ENCODE data around the gene CYFIP2.

The CYFIP2 gene

DNA sequence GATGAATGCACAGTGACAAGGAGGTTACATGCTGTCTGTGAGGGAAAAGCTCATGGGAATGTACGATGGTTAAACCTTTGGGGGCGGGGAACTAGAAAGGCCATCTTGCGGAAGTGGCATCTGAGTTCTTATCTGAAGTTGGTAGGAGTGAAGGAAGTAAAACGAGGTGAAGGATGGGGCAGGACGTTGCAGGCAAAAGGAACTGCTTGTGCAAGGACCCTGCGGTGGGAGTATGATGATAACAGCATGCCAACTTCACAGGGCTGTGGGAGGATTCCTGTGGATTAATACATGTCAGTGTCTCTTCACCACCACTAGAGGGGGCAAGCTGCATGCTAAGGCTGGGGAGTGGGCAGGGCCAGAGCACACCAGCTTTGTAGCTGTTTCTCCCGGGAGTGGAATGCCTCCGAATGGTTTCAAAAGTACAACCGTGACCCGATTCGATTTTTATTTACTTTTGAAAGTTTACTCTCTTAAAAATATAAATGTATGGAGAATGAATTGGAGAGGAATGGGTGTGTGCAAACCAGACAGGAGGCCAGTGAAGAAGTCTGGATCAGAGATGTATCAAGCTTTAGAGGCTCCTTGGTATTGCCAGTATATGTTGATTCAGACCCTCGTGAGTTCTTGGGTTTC lies 62.5 kb downstream of the CYFIP2 start:
- peak; percentile 56 for DNase-seq

DNA sequence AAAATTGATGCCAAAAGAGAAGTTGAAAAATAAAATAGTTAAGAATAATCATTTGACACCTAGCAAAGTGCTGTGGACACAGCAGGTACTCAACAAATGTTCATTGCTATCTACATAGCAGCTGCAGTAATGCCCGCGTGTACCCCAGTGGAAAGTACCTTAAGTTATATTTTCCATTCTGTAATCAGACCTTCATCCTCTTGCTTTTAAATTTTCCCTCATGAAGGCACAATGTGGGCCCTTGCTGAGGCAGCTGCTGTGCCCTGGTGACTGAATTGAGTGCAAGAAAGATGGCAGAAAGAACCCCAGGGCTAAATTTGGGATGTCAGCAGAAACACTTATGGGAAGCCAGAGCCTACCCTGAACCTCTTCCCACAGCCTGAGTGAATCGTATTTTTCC lies 65.9 kb downstream of the CYFIP2 start:
- DNase-seq = no peak

- no peak for DNase-seq
Observed at GRCh38 chr5:157335534-157336422, 69.9 kb downstream of the CYFIP2 start.

- DNase-seq = no peak
Observed at GRCh38 chr5:157336423-157336744, 70.5 kb downstream of the CYFIP2 start.

DNA sequence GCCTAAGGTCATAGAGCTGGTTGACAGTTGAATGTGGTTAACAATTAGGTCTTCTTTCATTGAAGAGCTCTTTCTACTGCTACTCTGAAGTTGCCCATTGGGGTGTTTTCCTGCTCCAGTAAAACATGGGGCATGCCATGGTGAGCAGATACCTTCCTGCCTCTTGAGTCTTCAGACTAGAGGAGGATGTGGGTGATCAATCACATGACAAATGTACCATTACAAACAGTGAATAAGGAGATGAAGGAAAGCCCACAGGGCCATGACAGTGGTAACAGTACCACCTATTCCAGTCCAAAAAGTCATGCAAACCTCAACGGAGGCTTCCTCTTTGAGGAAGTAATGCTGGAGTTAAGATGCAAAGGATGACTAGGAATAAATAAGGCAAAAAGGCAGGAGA lies 73.5 kb downstream of the CYFIP2 start:
- no peak for DNase-seq

DNA sequence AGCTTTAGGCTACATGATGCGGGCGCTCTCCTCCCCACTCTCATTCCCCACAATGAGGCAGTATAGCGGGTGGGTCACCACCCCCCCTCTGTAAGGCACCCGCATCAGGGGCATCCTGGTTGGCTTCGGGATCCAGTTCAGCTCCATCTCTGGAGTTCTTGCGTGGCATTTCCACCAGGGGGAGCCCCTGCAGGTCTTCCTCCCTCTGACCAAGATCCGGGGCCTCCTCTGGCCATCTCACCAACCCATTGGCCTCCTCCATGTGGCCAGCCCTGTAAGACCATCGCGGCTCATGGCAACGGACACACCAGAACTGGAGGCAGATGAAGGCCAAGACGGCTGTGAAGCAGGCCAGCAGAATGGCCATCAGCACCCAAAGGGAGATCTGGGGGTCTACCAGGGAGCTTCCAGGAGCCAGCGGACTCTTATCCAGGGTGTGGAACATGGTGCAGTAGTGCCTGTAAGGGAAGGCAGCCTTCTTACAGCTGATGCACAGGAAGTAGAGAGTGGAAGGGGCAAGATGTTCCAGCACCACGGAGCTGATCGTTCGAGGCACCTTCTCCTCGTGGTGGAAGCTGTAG lies 77.0 kb downstream of the CYFIP2 start:
- DNase-seq = peak; percentile 48

- DNase-seq = no peak
Observed at GRCh38 chr5:157343842-157344790, 78.2 kb downstream of the CYFIP2 start.

DNA sequence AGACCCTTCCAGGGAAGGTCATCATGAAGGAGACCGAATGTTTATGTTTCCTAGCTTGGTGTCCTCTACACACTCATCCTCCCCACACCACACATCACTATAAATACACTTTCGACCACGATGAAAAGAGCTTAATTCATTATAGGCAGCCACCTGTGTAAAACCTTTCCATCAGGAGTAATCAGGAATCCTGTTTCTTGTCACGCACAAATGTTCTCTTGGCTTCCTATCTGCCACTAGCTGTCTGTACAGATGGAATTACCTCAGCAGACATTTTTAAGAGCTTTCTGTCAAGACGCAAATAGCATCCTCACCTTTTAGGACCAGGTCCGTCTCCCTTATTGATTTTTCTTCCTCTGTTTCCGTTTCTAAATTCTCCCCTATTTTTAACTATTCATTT lies 79.1 kb downstream of the CYFIP2 start:
- no peak for DNase-seq

GRCh38 chr5:157345485-157345884 lies 79.6 kb downstream of the CYFIP2 start:
- no peak for DNase-seq

GRCh38 chr5:157347301-157348048 lies 81.6 kb downstream of the CYFIP2 start:
- DNase-seq = no peak

GRCh38 chr5:157348049-157348400 lies 82.1 kb downstream of the CYFIP2 start:
- no peak for DNase-seq

- DNase-seq = no peak
Observed at GRCh38 chr5:157350939-157351801, 85.2 kb downstream of the CYFIP2 start.

DNA sequence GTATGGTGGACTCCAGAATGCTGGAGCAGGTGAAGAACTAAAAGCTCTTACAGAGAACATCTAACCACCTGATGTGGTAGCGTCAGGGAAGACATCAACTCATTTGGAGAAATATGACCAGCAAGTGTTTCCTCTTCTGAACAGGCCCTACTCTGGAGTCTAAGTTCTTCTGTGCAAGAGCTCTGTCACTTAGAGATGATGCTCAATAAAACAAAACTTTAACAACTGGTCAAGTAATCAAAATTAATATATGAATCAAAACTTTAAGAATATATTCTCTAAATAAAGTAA lies 85.8 kb downstream of the CYFIP2 start:
- no peak for DNase-seq

DNA sequence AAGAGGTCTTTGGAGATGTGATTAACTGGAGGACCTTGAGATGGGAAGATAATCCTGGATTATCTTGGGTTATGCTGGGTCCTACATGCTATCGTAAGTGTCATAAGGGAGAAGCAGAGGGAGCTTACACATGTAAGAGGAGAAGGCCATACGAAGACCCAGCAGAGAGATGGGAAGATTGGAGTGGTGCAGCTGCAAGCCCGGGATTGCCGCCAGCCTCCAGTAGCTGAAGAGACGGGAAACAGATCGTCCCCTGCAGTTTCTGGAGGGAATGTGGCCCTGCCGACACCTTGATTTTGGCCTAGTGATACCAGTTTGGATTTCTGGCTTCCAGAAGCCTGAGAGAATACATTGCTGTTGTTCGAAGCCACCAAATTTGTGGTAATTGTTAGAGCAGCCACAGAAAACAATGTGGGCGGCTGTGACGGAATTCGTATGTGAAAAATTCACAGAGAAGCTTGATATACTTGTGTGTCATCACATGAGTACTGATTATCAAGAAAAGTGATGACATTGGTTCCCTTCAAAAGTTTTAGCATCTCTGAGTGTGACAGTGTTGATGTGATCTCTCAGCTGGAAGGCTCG lies 86.9 kb downstream of the CYFIP2 start:
- no peak for DNase-seq

GRCh38 chr5:157354800-157355199 lies 88.9 kb downstream of the CYFIP2 start:
- DNase-seq = no peak

GRCh38 chr5:157356576-157356975 lies 90.7 kb downstream of the CYFIP2 start:
- DNase-seq = no peak

GRCh38 chr5:157357823-157358222 lies 91.9 kb downstream of the CYFIP2 start:
- DNase-seq = no peak

DNA sequence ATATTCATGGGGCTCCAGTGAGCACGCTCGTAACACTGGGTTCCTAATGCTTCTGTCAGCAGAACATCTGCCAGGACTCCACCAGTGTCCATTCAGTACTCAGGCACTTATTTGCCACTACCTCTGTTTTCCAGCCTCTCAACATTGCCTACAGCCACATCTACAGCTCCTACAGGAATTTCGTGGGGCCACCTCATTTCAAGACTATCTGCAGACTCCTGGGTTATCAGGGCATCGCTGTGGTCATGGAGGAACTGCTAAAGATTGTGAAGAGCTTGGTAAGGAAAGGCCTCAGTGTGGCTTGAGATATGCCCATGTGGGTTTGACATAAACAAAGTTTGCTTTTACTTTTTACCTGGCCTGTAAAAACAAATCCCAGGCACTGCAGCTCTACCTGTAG lies 92.9 kb downstream of the CYFIP2 start:
- no peak for DNase-seq

- no peak for DNase-seq
Observed at GRCh38 chr5:157359356-157360055, 93.6 kb downstream of the CYFIP2 start.

- DNase-seq = no peak
Observed at GRCh38 chr5:157362012-157362411, 96.1 kb downstream of the CYFIP2 start.

DNA sequence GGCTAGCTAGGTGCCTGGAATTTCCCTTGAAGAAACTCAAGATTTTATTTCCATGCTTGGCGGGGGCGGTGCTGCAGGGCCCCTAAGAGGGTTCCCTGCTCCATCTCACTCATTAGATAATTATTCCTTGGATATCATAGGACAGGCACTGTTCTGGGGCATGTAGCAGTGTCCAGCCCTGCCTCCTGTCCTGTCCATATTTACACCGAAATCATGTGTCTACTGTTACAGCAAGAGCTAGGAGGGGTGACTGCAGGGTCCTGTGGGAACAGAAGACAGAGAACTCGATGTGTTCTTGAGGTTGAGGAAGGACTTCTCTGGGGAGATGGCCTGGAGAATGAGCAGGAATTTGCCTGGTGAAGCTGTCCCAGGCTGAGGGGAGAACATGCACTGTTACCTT lies 96.6 kb downstream of the CYFIP2 start:
- DNase-seq = no peak
